Rectal smooth muscle tissue (tissue), 1 donor: ENCODE results near the gene RAP1GAP.

ENCODE experiments used
- H3K27ac ChIP-seq: one replicate; pipeline ENCODE4 v1.7.0; 2013; ENCODE audit warnings: low read depth, low read length, inconsistent platforms
- H3K27me3 ChIP-seq: one replicate; pipeline ENCODE4 v1.7.0; 2013; ENCODE audit warnings: low read length; ENCODE audit not compliant: control insufficient read depth, insufficient read depth
- H3K36me3 ChIP-seq: one replicate; pipeline ENCODE4 v1.7.0; 2013; ENCODE audit warnings: low read length; ENCODE audit not compliant: control insufficient read depth, insufficient read depth
- H3K4me1 ChIP-seq: one replicate; pipeline ENCODE4 v1.7.0; 2013; ENCODE audit warnings: low read length; ENCODE audit not compliant: control insufficient read depth, insufficient read depth
- H3K4me3 ChIP-seq: one replicate; pipeline ENCODE4 v1.7.0; 2013; ENCODE audit warnings: low read length
- H3K9ac ChIP-seq: one replicate; pipeline ENCODE4 v1.7.0; 2013; ENCODE audit warnings: low read length

The RAP1GAP gene

GRCh38 chr1:21592086-21592865 lies 76.9 kb downstream of the RAP1GAP start:
- Histone ChIP-seq H3K4me1 (no peaks in the 10 kb centered on the region), H3K4me3 (no peak overlapping the region), H3K27me3 (no peaks in the 10 kb centered on the region), H3K9ac (no peak overlapping the region), H3K27ac (no peak overlapping the region), H3K36me3 (no peaks in the 10 kb centered on the region)

GRCh38 chr1:21590934-21591333 lies 78.2 kb downstream of the RAP1GAP start:
- no peak overlapping the region for H3K4me3 ChIP-seq
- no peaks in the 10 kb centered on the region for H3K27me3 ChIP-seq
- no peaks in the 10 kb centered on the region for H3K36me3 ChIP-seq
- no peak overlapping the region for H3K27ac ChIP-seq
- no peak overlapping the region for H3K9ac ChIP-seq
- no peaks in the 10 kb centered on the region for H3K4me1 ChIP-seq

- H3K36me3 ChIP-seq, result no peaks in the 10 kb centered on the region
- H3K9ac ChIP-seq, result no peak overlapping the region
- H3K4me1 ChIP-seq, result no peaks in the 10 kb centered on the region
- H3K4me3 ChIP-seq, result no peak overlapping the region
- H3K27ac ChIP-seq, result no peak overlapping the region
- no peaks in the 10 kb centered on the region for H3K27me3 ChIP-seq
These were observed 78.9 kb downstream of the RAP1GAP start for GRCh38 chr1:21590126-21590880.

- H3K4me3 ChIP-seq, result no peak overlapping the region
- no peaks in the 10 kb centered on the region for H3K36me3 ChIP-seq
- H3K4me1 ChIP-seq, result no peaks in the 10 kb centered on the region
- no peak overlapping the region for H3K27ac ChIP-seq
- H3K27me3 ChIP-seq, result no peaks in the 10 kb centered on the region
- no peak overlapping the region for H3K9ac ChIP-seq
These were observed 79.5 kb downstream of the RAP1GAP start for GRCh38 chr1:21589618-21590017.

DNA sequence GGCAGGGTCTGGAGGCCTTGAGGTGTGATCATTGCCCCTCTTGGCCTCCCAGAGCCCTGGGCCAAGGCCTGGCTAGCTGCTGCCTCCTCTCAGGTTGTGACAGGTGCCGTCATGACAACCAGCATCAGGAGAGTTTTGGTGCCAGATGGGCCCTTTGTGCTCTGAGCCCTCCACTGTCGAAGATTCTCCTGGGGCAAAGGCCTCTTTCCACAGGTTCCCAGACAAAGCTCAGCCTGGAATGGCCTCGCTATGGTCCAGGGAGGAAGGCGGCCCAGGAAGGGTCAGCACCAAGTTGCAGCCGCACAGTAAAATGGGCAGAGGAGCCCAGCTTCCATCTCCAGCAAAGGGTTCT lies 81.6 kb downstream of the RAP1GAP start:
- no peaks in the 10 kb centered on the region for H3K4me1 ChIP-seq
- no peaks in the 10 kb centered on the region for H3K27me3 ChIP-seq
- H3K9ac ChIP-seq, result no peak overlapping the region
- H3K27ac ChIP-seq, result no peak overlapping the region
- no peaks in the 10 kb centered on the region for H3K36me3 ChIP-seq
- H3K4me3 ChIP-seq, result no peak overlapping the region

- H3K9ac ChIP-seq, result no peak overlapping the region
- no peaks in the 10 kb centered on the region for H3K27me3 ChIP-seq
- H3K27ac ChIP-seq, result no peak overlapping the region
- H3K4me1 ChIP-seq, result no peaks in the 10 kb centered on the region
- no peaks in the 10 kb centered on the region for H3K36me3 ChIP-seq
- no peak overlapping the region for H3K4me3 ChIP-seq
These were observed 82.1 kb downstream of the RAP1GAP start for GRCh38 chr1:21586846-21587601.

GRCh38 chr1:21586222-21586621 lies 82.9 kb downstream of the RAP1GAP start:
- no peak overlapping the region for H3K4me3 ChIP-seq
- no peaks in the 10 kb centered on the region for H3K4me1 ChIP-seq
- H3K27me3 ChIP-seq, result no peaks in the 10 kb centered on the region
- H3K27ac ChIP-seq, result no peak overlapping the region
- H3K9ac ChIP-seq, result no peak overlapping the region
- no peaks in the 10 kb centered on the region for H3K36me3 ChIP-seq

DNA sequence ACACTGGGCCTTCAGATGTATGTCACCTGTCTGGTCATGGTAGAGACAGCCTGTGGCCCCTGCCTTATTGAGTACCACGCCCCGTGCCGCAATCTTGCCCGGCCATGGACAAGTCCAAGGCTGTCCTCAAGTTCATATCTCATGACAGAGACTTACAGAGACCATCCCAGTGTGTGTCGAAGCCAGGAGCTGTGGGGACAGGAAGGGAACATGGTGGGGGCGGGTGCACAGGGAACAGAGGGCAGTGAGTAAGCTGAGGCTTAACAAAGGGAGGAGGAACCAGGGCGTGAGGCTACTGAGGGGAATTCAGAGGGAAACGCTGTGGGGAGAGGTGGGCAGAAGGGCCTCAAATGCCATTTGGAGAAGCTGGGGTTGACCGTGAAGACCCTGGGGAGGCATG lies 84.1 kb downstream of the RAP1GAP start:
- Histone ChIP-seq H3K27ac (no peak overlapping the region), H3K4me1 (no peaks in the 10 kb centered on the region), H3K27me3 (no peaks in the 10 kb centered on the region), H3K9ac (no peak overlapping the region), H3K4me3 (no peak overlapping the region), H3K36me3 (no peaks in the 10 kb centered on the region)

- Histone ChIP-seq H3K36me3 (no peaks in the 10 kb centered on the region), H3K9ac (no peak overlapping the region), H3K27me3 (no peaks in the 10 kb centered on the region), H3K27ac (no peak overlapping the region), H3K4me3 (no peak overlapping the region), H3K4me1 (no peaks in the 10 kb centered on the region)
These were observed 85.1 kb downstream of the RAP1GAP start for GRCh38 chr1:21584096-21584495.

DNA sequence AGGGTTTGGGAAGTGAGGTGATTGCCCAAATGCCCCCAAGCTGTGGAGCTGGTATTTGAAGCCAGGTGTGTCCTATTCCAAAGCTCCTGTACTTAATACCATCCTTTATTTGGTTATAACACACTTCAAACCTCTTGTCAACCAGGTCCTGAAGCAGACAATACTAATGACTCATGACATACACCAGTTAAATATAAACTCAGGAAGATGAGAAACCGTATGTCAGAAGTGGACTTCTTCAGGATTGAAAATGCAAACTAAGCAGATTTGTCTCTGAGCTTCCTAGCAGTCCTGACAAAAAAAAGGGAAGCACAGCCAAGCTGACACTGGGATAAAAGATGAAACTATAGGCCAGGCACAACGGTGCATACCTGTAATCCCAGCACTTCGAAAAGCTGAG lies 89.4 kb downstream of the RAP1GAP start:
- Histone ChIP-seq H3K9ac (no peak overlapping the region), H3K4me3 (no peak overlapping the region), H3K36me3 (no peaks in the 10 kb centered on the region), H3K4me1 (no peaks in the 10 kb centered on the region), H3K27ac (no peak overlapping the region), H3K27me3 (no peaks in the 10 kb centered on the region)

- no peaks in the 10 kb centered on the region for H3K36me3 ChIP-seq
- no peaks in the 10 kb centered on the region for H3K27me3 ChIP-seq
- H3K9ac ChIP-seq, result no peak overlapping the region
- no peak overlapping the region for H3K27ac ChIP-seq
- H3K4me3 ChIP-seq, result no peak overlapping the region
- H3K4me1 ChIP-seq, result peaks cover 5% of the 10 kb centered on the region
These were observed 91.2 kb downstream of the RAP1GAP start for GRCh38 chr1:21577933-21578332.

- Histone ChIP-seq H3K27ac (no peak overlapping the region), H3K4me3 (no peak overlapping the region), H3K9ac (no peak overlapping the region), H3K36me3 (no peaks in the 10 kb centered on the region), H3K4me1 (peaks cover 5% of the 10 kb centered on the region), H3K27me3 (no peaks in the 10 kb centered on the region)
These were observed 91.8 kb downstream of the RAP1GAP start for GRCh38 chr1:21577324-21577723.
